Endodermal cell (in vitro differentiated cells): Measurements from ENCODE around the gene SFMBT2. TPM values are rescaled to one million over a fixed set of nuclear protein-coding genes. Genes with fewer than 3 reads are reported as not detected.

ENCODE experiments used
- DNase-seq: peaks from one replicate; pipeline ENCODE4 v3.0.0-alpha.2; 2017
- H3K27ac ChIP-seq: 2 replicates; pipeline ENCODE4 v1.5.1; 2013; ENCODE audit warnings: mild to moderate bottlenecking, low read depth, low read length, moderate library complexity
- H3K27me3 ChIP-seq: 2 replicates; pipeline ENCODE4 v1.6.1; 2013; ENCODE audit warnings: mild to moderate bottlenecking, low read length, moderate library complexity; ENCODE audit not compliant: insufficient read depth, control insufficient read depth, poor library complexity, severe bottlenecking
- H3K36me3 ChIP-seq: 2 replicates; pipeline ENCODE4 v1.7.0; 2013; ENCODE audit warnings: mild to moderate bottlenecking, low read length, moderate library complexity; ENCODE audit not compliant: control insufficient read depth, insufficient read depth
- H3K4me1 ChIP-seq: one replicate; pipeline ENCODE4 v1.7.0; 2013; ENCODE audit warnings: low read length; ENCODE audit not compliant: control insufficient read depth, insufficient read depth
- H3K4me3 ChIP-seq: 2 replicates; pipeline ENCODE4 v1.5.1; 2013; ENCODE audit warnings: mild to moderate bottlenecking, low read length, moderate library complexity
- H3K9ac ChIP-seq: 2 replicates; pipeline ENCODE4 v1.6.1; 2013; ENCODE audit warnings: mild to moderate bottlenecking, low read length, moderate library complexity; ENCODE audit not compliant: poor library complexity, severe bottlenecking; ENCODE audit errors: extremely low read depth
- H3K9me3 ChIP-seq: 2 replicates; pipeline ENCODE4 v1.6.1; 2013; ENCODE audit warnings: mild to moderate bottlenecking, low read length, moderate library complexity; ENCODE audit not compliant: control insufficient read depth
- H3K27ac Mint-ChIP-seq: 2 replicates; pipeline ENCODE4 v1.8.0; 2020; ENCODE audit warnings: mixed read lengths
- H3K27me3 Mint-ChIP-seq: 2 replicates; pipeline ENCODE4 v1.8.0; 2021; ENCODE audit warnings: mild to moderate bottlenecking, mixed read lengths; ENCODE audit not compliant: insufficient read depth
- H3K36me3 Mint-ChIP-seq: 2 replicates; pipeline ENCODE4 v1.8.0; 2020; ENCODE audit warnings: low read depth, mixed read lengths
- H3K4me1 Mint-ChIP-seq: 2 replicates; pipeline ENCODE4 v1.8.0; 2020; ENCODE audit warnings: mixed read lengths
- H3K4me3 Mint-ChIP-seq: 2 replicates; pipeline ENCODE4 v1.8.0; 2020; ENCODE audit warnings: mild to moderate bottlenecking, moderate library complexity, mixed read lengths
- H3K9me3 Mint-ChIP-seq: 2 replicates; pipeline ENCODE4 v1.8.0; 2020; ENCODE audit warnings: mild to moderate bottlenecking, mixed read lengths
- WGBS, 2 experiments: methylation state at CpG; one replicate each; pipeline versions ENCODE4 v1.1.5 to v1.1.7; 2013; ENCODE audit warnings: missing lambda C conversion rate in 2 of 2, mixed read lengths in 1 of 2; ENCODE audit not compliant: insufficient coverage in 1 of 2, insufficient read length in 1 of 2; 5-methylcytosine and 5-hydroxymethylcytosine counted together
- total RNA-seq, 2 donors: library from RNA; stranded (reverse); fragmentation: NEBNext Ultra II Directional in 1 of 2; extraction: Animal tissue kit (Norgen Biotek cat#: 25700) in 1 of 2; gene quantifications; 2 replicates in 1 of 2; 3 replicates in 1 of 2; pipeline ENCODE4 v1.2.1, GENCODE V29; 2021
- TF ChIP-seq, protein P1 (sequence below): fragments of 200-600 bp; sonication (generic); conservative IDR thresholded peaks from 2 replicates; pipeline ENCODE4 v1.5.0; 2021; ENCODE audit warnings: antibody characterized with exemption, mild to moderate bottlenecking

SFMBT2 gene
- total RNA-seq, 2 donors from 2014 or later, result 3.9 to 5.3 TPM

DNA sequence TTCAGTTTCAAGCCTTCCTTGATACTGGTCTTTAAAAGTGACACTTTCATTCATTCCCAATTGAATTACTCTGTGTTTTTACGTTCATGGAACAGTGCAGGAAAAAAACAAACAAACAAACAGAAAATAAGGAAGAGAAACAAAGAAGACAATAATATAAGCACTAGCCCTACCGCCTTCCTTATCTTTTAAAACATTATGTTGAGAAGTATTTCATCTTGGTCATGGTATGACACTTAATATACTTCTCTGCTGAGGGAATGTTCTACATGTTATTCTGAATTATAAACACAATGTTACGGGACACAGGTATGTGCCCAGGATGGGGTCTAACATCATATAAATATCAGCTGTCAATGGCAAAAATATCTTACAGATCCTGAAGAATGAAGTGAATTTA lies 176.7 kb downstream of the SFMBT2 start:
- no peak overlapping the region for H3K27ac Mint-ChIP-seq
- H3K36me3 ChIP-seq, result no peaks in the 10 kb centered on the region
- no peaks in the 10 kb centered on the region for H3K4me1 ChIP-seq
- no peak overlapping the region for H3K9ac ChIP-seq
- no peaks in the 10 kb centered on the region for H3K27me3 ChIP-seq
- no peaks in the 10 kb centered on the region for H3K9me3 ChIP-seq
- peaks cover 3% of the 10 kb centered on the region for H3K36me3 Mint-ChIP-seq
- no peak overlapping the region for H3K4me3 Mint-ChIP-seq
- no peak for DNase-seq
- peaks cover 9% of the 10 kb centered on the region for H3K27me3 Mint-ChIP-seq
- TF ChIP-seq, protein P1, sequence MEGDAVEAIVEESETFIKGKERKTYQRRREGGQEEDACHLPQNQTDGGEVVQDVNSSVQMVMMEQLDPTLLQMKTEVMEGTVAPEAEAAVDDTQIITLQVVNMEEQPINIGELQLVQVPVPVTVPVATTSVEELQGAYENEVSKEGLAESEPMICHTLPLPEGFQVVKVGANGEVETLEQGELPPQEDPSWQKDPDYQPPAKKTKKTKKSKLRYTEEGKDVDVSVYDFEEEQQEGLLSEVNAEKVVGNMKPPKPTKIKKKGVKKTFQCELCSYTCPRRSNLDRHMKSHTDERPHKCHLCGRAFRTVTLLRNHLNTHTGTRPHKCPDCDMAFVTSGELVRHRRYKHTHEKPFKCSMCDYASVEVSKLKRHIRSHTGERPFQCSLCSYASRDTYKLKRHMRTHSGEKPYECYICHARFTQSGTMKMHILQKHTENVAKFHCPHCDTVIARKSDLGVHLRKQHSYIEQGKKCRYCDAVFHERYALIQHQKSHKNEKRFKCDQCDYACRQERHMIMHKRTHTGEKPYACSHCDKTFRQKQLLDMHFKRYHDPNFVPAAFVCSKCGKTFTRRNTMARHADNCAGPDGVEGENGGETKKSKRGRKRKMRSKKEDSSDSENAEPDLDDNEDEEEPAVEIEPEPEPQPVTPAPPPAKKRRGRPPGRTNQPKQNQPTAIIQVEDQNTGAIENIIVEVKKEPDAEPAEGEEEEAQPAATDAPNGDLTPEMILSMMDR, result no peak
- no peak overlapping the region for H3K27ac ChIP-seq
- peaks cover 12% of the 10 kb centered on the region for H3K4me1 Mint-ChIP-seq
- H3K9me3 Mint-ChIP-seq, result no peaks in the 10 kb centered on the region
- 91% methylated on average over 3 of the region's 3 CpGs; no CpG with 5 or more reads in 1 of the 2 experiments for WGBS, 2 experiments
- no peak overlapping the region for H3K4me3 ChIP-seq

DNA sequence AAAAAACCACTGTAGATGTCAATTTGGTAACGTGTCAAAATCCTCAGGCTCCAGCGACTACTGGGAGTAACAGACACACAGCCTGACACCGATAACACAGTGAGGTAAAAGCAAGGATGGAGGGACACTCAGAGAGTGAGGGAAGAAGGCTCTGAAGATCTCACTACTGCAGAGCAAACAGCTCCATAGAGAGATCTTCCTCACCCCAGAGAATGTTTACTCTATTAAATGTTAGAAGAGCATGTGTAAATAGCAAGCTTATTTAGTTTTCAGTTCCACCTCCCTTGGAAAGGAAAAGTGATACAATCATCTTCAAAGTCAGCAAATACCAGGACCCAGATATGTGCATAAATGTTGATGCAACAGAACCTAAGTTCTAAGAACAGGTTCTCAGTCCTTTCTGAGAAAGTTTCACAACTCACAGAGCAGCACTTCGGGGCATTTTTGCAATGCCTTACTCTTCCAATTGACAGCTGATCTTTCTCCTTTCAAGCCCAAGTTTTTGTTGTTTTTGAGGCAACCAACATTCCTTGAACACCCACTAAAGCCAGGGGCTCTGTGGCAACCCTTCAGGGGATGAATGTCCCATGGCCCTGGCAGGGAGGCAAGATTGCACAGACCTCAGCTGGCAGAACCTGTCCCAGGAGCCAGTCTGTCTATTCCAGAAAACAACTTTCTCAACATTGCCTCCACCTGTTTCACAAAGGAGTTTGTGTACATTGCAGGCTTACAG lies 177.4 kb downstream of the SFMBT2 start:
- H3K4me1 ChIP-seq, result no peaks in the 10 kb centered on the region
- TF ChIP-seq, protein P1, result no peak
- H3K27me3 Mint-ChIP-seq, result peaks cover 9% of the 10 kb centered on the region
- no peaks in the 10 kb centered on the region for H3K27me3 ChIP-seq
- H3K4me3 ChIP-seq, result no peak overlapping the region
- H3K9me3 ChIP-seq, result no peaks in the 10 kb centered on the region
- no peaks in the 10 kb centered on the region for H3K9me3 Mint-ChIP-seq
- H3K9ac ChIP-seq, result no peak overlapping the region
- H3K36me3 Mint-ChIP-seq, result peaks cover 3% of the 10 kb centered on the region
- no peak overlapping the region for H3K4me3 Mint-ChIP-seq
- DNase-seq, result no peak
- H3K4me1 Mint-ChIP-seq, result peaks cover 12% of the 10 kb centered on the region
- H3K36me3 ChIP-seq, result no peaks in the 10 kb centered on the region
- H3K27ac Mint-ChIP-seq, result no peak overlapping the region
- WGBS, 2 experiments, result 45 to 90% methylated on average over 2 to 4 of the region's 4 CpGs
- no peak overlapping the region for H3K27ac ChIP-seq

DNA sequence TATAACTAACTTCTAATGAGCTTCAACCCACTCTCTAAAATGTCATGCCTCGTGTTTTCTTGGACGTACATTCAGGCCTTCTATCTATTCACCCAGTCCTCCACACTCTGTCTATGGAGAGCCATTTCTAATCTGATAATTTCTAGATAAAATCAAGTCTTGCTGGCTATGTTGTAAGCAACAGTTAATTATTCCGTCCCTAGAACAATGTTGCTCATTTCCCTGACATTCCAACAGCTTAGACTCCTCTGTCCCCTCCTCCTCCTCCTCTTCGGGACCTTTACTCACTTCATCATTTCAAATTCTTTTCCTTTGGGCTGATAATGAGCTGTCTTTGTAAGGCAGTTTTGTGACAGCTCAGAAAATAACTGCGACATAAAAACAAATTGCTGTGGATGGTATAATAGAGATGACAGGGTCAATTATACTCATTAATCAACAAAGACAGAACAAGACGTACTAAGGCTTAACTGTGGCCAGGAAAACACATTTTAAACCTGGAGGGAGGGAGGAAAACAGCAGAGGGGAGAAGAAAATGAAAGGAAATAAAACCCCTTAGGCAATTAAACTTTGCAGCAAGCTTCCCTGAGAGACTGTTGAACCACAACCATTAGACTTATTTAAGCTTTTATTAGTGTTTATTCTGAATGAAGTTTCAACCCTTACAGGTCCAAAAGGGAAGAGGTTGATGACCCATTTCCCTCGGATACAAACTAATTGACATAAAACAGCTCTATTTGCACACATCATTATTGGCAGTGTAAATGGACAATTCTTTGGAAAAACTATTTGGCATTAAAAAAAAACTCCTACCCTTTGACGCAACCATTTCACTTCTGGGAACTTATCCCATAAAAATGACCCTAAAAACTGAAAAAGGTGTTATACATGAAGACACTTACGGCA lies 179.1 kb downstream of the SFMBT2 start:
- Mint-ChIP-seq H3K9me3 (no peaks in the 10 kb centered on the region), H3K36me3 (peaks cover 3% of the 10 kb centered on the region), H3K4me3 (no peak overlapping the region), H3K4me1 (peaks cover 12% of the 10 kb centered on the region), H3K27me3 (peaks cover 9% of the 10 kb centered on the region), H3K27ac (no peak overlapping the region)
- no peak overlapping the region for H3K4me3 ChIP-seq
- H3K36me3 ChIP-seq, result no peaks in the 10 kb centered on the region
- TF ChIP-seq, protein P1, result no peak
- no peaks in the 10 kb centered on the region for H3K4me1 ChIP-seq
- H3K9ac ChIP-seq, result no peak overlapping the region
- no peak for DNase-seq
- WGBS, 2 experiments, result 78 to 88% methylated on average over 3 to 9 of the region's 9 CpGs
- no peaks in the 10 kb centered on the region for H3K9me3 ChIP-seq
- no peak overlapping the region for H3K27ac ChIP-seq
- H3K27me3 ChIP-seq, result no peaks in the 10 kb centered on the region
